ENCODE measurements around the gene IGSF10.

GRCh38 chr3:151483961-151484520, 23.2 kb upstream of the IGSF10 start:
- TF ChIP-seq NRF1 (conservative IDR thresholded peaks at IDR 0.05; ENCODE audit: low read depth, low read length): no peak
- no peak for TF ChIP-seq MYC (IDR thresholded peaks at IDR 0.05; ENCODE audit: insufficient read depth, insufficient read length, insufficient replicate concordance, low read length, severe bottlenecking)
- TF ChIP-seq TCF7 (IDR thresholded peaks at IDR 0.05; ENCODE audit: borderline replicate concordance): no peak
- no peak for TF ChIP-seq TCF12 (IDR thresholded peaks at IDR 0.05; ENCODE audit: low read depth, low read length)
- no peak for TF ChIP-seq USF2 (IDR thresholded peaks at IDR 0.05; ENCODE audit: borderline replicate concordance, low read depth, low read length)
